Measurements from ENCODE around the gene PTGR1.
"Not testable (repeated sequence)": the region's sequence is repeated elsewhere in the genome, so short reads cannot be mapped to it uniquely, and the experiment has no call there.

Gene PTGR1

GRCh38 chr9:111627260-111627963, 28.0 kb upstream of the PTGR1 start:
- H3K27ac ChIP-seq = no peak overlapping the region
- no peak for TF ChIP-seq CTCF (IDR thresholded peaks at IDR 0.05)
- H3K27me3 ChIP-seq = peaks cover 21% of the 10 kb centered on the region
- H3K9me3 ChIP-seq = no peaks in the 10 kb centered on the region
- H3K36me3 ChIP-seq = no peaks in the 10 kb centered on the region
- H3K4me1 ChIP-seq (ENCODE audit: control insufficient read depth in 1 of 2, insufficient read depth in 1 of 2, low read depth in 1 of 2, low read length in 1 of 2) = peaks cover 18 to 19% of the 10 kb centered on the region in 2 experiments
- no peak overlapping the region for H3K4me3 ChIP-seq (ENCODE audit: low read depth in 1 of 2, low read length in 1 of 2)

GRCh38 chr9:111622626-111623025, 23.2 kb upstream of the PTGR1 start:
- H3K4me3 ChIP-seq (ENCODE audit: low read depth in 1 of 2, low read length in 1 of 2) = no peak overlapping the region
- no peaks in the 10 kb centered on the region for H3K9me3 ChIP-seq
- no peak overlapping the region for H3K27ac ChIP-seq
- H3K4me1 ChIP-seq (ENCODE audit: control insufficient read depth in 1 of 2, insufficient read depth in 1 of 2, low read depth in 1 of 2, low read length in 1 of 2) = no peaks in the 10 kb centered on the region
- no peaks in the 10 kb centered on the region for H3K36me3 ChIP-seq
- TF ChIP-seq CTCF (IDR thresholded peaks at IDR 0.05) = no peak
- H3K27me3 ChIP-seq = peaks cover 27% of the 10 kb centered on the region

GRCh38 chr9:111621895-111622480, 22.5 kb upstream of the PTGR1 start:
- Histone ChIP-seq H3K27me3 (peaks cover 27% of the 10 kb centered on the region), H3K4me1 (ENCODE audit: control insufficient read depth in 1 of 2, insufficient read depth in 1 of 2, low read depth in 1 of 2, low read length in 1 of 2) (no peaks in the 10 kb centered on the region), H3K4me3 (ENCODE audit: low read depth in 1 of 2, low read length in 1 of 2) (no peak overlapping the region), H3K27ac (no peak overlapping the region), H3K36me3 (no peaks in the 10 kb centered on the region), H3K9me3 (no peaks in the 10 kb centered on the region)
- peak; percentile 15 for TF ChIP-seq CTCF (IDR thresholded peaks at IDR 0.05)

- not testable (repeated sequence) for H3K36me3 ChIP-seq; H3K27ac ChIP-seq; H3K4me1 ChIP-seq (ENCODE audit: control insufficient read depth in 1 of 2, insufficient read depth in 1 of 2, low read depth in 1 of 2, low read length in 1 of 2); H3K9me3 ChIP-seq; H3K4me3 ChIP-seq (ENCODE audit: low read depth in 1 of 2, low read length in 1 of 2)
- H3K27me3 ChIP-seq = peaks cover 26% of the 10 kb centered on the region
Measured at GRCh38 chr9:111617349-111617748, 17.9 kb upstream of the PTGR1 start.

GRCh38 chr9:111615928-111616327, 16.5 kb upstream of the PTGR1 start:
- H3K9me3 ChIP-seq = no peaks in the 10 kb centered on the region
- H3K27me3 ChIP-seq = peaks cover 30% of the 10 kb centered on the region
- H3K36me3 ChIP-seq = no peaks in the 10 kb centered on the region
- TF ChIP-seq CTCF (IDR thresholded peaks at IDR 0.05) = no peak
- no peak overlapping the region for H3K27ac ChIP-seq
- no peak overlapping the region for H3K4me3 ChIP-seq (ENCODE audit: low read depth in 1 of 2, low read length in 1 of 2)
- H3K4me1 ChIP-seq (ENCODE audit: control insufficient read depth in 1 of 2, insufficient read depth in 1 of 2, low read depth in 1 of 2, low read length in 1 of 2) = no peaks in the 10 kb centered on the region

GRCh38 chr9:111613436-111614040, 14.1 kb upstream of the PTGR1 start:
- no peak overlapping the region for H3K27ac ChIP-seq
- no peaks in the 10 kb centered on the region for H3K4me1 ChIP-seq (ENCODE audit: control insufficient read depth in 1 of 2, insufficient read depth in 1 of 2, low read depth in 1 of 2, low read length in 1 of 2)
- H3K36me3 ChIP-seq = no peaks in the 10 kb centered on the region
- no peak overlapping the region for H3K4me3 ChIP-seq (ENCODE audit: low read depth in 1 of 2, low read length in 1 of 2)
- H3K9me3 ChIP-seq = no peaks in the 10 kb centered on the region
- peaks cover 48% of the 10 kb centered on the region for H3K27me3 ChIP-seq
- TF ChIP-seq CTCF (IDR thresholded peaks at IDR 0.05) = no peak

All from neutrophil (primary cell).